GM12865 (cell line): ENCODE measurements around the gene DNAH5.

Experiments
- DNase-seq: peaks from one replicate; pipeline ENCODE4 v3.0.0; 2010; ENCODE audit warnings: low read depth
- H3K4me3 ChIP-seq: 2 replicates; pipeline ENCODE4 v1.5.1; 2011; ENCODE audit warnings: mild to moderate bottlenecking, low read depth, low read length, control low read depth
- TF ChIP-seq, protein P1 (sequence below): IDR thresholded peaks from 2 replicates; pipeline ENCODE4 v1.5.1; 2011; ENCODE audit warnings: low read length, control low read depth, low read depth, inconsistent platforms; ENCODE audit not compliant: insufficient read depth; ENCODE audit errors: missing control alignments

DNAH5 gene

DNA sequence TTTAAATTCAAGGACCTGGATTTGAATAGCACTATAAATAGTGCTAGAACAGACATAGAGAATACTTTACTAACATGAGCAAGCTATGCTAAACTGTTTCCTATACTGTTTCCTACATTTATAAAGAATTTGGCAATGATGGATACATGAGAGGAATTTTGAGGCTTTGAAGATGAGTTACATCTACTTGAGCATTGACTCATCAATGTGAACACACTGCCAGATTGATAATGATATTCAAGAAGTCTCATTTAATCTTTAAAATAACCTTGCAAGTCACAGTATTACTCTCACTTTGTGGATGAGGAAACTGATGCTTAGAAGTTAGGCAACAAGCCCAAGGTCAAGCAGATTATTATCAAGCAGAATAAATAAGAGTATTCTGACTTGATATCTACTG lies 281.9 kb downstream of the DNAH5 start:
- DNase-seq = no peak
- H3K4me3 ChIP-seq = no peak overlapping the region
- TF ChIP-seq, protein P1, sequence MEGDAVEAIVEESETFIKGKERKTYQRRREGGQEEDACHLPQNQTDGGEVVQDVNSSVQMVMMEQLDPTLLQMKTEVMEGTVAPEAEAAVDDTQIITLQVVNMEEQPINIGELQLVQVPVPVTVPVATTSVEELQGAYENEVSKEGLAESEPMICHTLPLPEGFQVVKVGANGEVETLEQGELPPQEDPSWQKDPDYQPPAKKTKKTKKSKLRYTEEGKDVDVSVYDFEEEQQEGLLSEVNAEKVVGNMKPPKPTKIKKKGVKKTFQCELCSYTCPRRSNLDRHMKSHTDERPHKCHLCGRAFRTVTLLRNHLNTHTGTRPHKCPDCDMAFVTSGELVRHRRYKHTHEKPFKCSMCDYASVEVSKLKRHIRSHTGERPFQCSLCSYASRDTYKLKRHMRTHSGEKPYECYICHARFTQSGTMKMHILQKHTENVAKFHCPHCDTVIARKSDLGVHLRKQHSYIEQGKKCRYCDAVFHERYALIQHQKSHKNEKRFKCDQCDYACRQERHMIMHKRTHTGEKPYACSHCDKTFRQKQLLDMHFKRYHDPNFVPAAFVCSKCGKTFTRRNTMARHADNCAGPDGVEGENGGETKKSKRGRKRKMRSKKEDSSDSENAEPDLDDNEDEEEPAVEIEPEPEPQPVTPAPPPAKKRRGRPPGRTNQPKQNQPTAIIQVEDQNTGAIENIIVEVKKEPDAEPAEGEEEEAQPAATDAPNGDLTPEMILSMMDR = no peak

- TF ChIP-seq, protein P1 = no peak
- H3K4me3 ChIP-seq = no peak overlapping the region
- DNase-seq = no peak
These were observed 283.2 kb downstream of the DNAH5 start for GRCh38 chr5:13661272-13661671.

GRCh38 chr5:13660072-13660471 lies 284.4 kb downstream of the DNAH5 start:
- H3K4me3 ChIP-seq = no peak overlapping the region
- TF ChIP-seq, protein P1 = no peak
- DNase-seq = no peak

- TF ChIP-seq, protein P1 = no peak
- no peak overlapping the region for H3K4me3 ChIP-seq
- no peak for DNase-seq
These were observed 285.1 kb downstream of the DNAH5 start for GRCh38 chr5:13659391-13659790.

- TF ChIP-seq, protein P1 = no peak
- no peak for DNase-seq
- no peak overlapping the region for H3K4me3 ChIP-seq
These were observed 285.7 kb downstream of the DNAH5 start for GRCh38 chr5:13658761-13659160.

DNA sequence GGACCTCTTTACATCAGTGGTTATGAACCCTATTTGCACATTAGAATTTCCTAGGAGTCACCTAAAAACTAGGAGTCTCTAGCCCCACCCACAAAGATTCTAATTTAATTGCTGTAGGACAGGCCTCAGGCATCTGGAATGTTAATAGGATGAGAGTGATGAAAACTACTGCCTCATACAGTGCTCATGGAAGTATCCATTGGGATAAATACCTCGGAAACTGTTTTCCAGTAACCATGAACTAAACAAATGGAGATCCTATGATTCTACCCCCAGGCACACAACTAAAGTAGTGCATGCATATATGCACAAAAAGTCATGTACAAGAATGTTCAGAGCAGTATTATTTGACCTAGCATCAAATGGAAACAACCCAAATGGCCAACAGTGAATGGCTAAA lies 286.3 kb downstream of the DNAH5 start:
- H3K4me3 ChIP-seq = no peak overlapping the region
- TF ChIP-seq, protein P1 = no peak
- no peak for DNase-seq

- no peak overlapping the region for H3K4me3 ChIP-seq
- no peak for DNase-seq
- TF ChIP-seq, protein P1 = no peak
These were observed 290.8 kb downstream of the DNAH5 start for GRCh38 chr5:13653709-13654108.
